Measurements from ENCODE around the gene PHTF2.

The PHTF2 gene

GRCh38 chr7:77888998-77889397, 90.4 kb downstream of the PHTF2 start:
- TF ChIP-seq POLR2AphosphoS5 (IDR thresholded peaks at IDR 0.05; ENCODE audit: low read depth) (no peak), GABPA (IDR thresholded peaks at IDR 0.05; ENCODE audit: low read depth) (no peak), SPI1 (IDR thresholded peaks at IDR 0.05; ENCODE audit: borderline replicate concordance, low read depth) (no peak)
- TF ChIP-seq, protein P1, sequence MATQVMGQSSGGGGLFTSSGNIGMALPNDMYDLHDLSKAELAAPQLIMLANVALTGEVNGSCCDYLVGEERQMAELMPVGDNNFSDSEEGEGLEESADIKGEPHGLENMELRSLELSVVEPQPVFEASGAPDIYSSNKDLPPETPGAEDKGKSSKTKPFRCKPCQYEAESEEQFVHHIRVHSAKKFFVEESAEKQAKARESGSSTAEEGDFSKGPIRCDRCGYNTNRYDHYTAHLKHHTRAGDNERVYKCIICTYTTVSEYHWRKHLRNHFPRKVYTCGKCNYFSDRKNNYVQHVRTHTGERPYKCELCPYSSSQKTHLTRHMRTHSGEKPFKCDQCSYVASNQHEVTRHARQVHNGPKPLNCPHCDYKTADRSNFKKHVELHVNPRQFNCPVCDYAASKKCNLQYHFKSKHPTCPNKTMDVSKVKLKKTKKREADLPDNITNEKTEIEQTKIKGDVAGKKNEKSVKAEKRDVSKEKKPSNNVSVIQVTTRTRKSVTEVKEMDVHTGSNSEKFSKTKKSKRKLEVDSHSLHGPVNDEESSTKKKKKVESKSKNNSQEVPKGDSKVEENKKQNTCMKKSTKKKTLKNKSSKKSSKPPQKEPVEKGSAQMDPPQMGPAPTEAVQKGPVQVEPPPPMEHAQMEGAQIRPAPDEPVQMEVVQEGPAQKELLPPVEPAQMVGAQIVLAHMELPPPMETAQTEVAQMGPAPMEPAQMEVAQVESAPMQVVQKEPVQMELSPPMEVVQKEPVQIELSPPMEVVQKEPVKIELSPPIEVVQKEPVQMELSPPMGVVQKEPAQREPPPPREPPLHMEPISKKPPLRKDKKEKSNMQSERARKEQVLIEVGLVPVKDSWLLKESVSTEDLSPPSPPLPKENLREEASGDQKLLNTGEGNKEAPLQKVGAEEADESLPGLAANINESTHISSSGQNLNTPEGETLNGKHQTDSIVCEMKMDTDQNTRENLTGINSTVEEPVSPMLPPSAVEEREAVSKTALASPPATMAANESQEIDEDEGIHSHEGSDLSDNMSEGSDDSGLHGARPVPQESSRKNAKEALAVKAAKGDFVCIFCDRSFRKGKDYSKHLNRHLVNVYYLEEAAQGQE (IDR thresholded peaks at IDR 0.05; ENCODE audit: insufficient replicate concordance, low read depth), result no peak
- TF ChIP-seq, protein P2, sequence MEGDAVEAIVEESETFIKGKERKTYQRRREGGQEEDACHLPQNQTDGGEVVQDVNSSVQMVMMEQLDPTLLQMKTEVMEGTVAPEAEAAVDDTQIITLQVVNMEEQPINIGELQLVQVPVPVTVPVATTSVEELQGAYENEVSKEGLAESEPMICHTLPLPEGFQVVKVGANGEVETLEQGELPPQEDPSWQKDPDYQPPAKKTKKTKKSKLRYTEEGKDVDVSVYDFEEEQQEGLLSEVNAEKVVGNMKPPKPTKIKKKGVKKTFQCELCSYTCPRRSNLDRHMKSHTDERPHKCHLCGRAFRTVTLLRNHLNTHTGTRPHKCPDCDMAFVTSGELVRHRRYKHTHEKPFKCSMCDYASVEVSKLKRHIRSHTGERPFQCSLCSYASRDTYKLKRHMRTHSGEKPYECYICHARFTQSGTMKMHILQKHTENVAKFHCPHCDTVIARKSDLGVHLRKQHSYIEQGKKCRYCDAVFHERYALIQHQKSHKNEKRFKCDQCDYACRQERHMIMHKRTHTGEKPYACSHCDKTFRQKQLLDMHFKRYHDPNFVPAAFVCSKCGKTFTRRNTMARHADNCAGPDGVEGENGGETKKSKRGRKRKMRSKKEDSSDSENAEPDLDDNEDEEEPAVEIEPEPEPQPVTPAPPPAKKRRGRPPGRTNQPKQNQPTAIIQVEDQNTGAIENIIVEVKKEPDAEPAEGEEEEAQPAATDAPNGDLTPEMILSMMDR (IDR thresholded peaks at IDR 0.05; ENCODE audit: insufficient read depth, low read length), result no peak
- Histone ChIP-seq H3K4me3 (replicated peaks; ENCODE audit: insufficient read depth, low read length) (no peak overlapping the region), H3K27me3 (ENCODE audit: insufficient read depth, poor library complexity, severe bottlenecking) (no peaks in the 10 kb centered on the region), H3K27ac (replicated peaks) (no peak overlapping the region)
- no peak for DNase-seq (ENCODE audit: low read depth in 1 of 2, low spot score in 1 of 2)

- Histone ChIP-seq H3K27ac (replicated peaks) (no peak overlapping the region), H3K27me3 (ENCODE audit: insufficient read depth, poor library complexity, severe bottlenecking) (no peaks in the 10 kb centered on the region), H3K4me3 (replicated peaks; ENCODE audit: insufficient read depth, low read length) (no peak overlapping the region)
- TF ChIP-seq, protein P1 (IDR thresholded peaks at IDR 0.05; ENCODE audit: insufficient replicate concordance, low read depth), result no peak
- no peak for TF ChIP-seq GABPA (IDR thresholded peaks at IDR 0.05; ENCODE audit: low read depth)
- TF ChIP-seq POLR2AphosphoS5 (IDR thresholded peaks at IDR 0.05; ENCODE audit: low read depth), result no peak
- no peak for TF ChIP-seq SPI1 (IDR thresholded peaks at IDR 0.05; ENCODE audit: borderline replicate concordance, low read depth)
- TF ChIP-seq, protein P2 (IDR thresholded peaks at IDR 0.05; ENCODE audit: insufficient read depth, low read length), result no peak
- DNase-seq (ENCODE audit: low read depth in 1 of 2, low spot score in 1 of 2), result no peak
Observed at GRCh38 chr7:77893813-77894212, 95.2 kb downstream of the PHTF2 start.

DNA sequence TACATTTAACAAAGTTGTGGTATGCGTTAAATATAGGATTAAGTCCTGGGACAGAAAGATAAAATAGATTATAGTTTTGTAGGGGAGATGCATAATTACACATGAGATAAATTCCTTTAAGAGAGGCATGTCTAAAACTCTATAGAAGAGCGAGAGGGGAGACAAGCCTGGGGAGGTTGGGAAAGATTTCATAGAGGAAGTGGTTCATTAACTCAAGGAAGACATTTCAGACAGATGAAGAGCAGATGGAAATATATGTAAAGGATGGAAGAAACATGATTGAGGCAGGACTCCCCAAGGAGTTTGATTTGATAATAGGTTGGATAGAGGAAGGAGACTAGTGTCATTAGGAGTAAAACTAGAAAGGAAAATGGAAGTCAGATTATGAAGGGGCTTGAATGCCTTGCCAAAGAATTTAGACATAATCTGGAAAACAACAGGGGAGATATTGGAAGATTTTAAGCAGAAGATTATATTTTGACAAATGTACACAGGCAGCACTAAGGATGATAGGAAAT, 96.1 kb downstream of the PHTF2 start:
- Histone ChIP-seq H3K27me3 (ENCODE audit: insufficient read depth, poor library complexity, severe bottlenecking) (no peaks in the 10 kb centered on the region), H3K27ac (replicated peaks) (no peak overlapping the region), H3K4me3 (replicated peaks; ENCODE audit: insufficient read depth, low read length) (no peak overlapping the region)
- no peak for DNase-seq (ENCODE audit: low read depth in 1 of 2, low spot score in 1 of 2)
- TF ChIP-seq SPI1 (IDR thresholded peaks at IDR 0.05; ENCODE audit: borderline replicate concordance, low read depth), result peak; percentile 46
- TF ChIP-seq, protein P1 (IDR thresholded peaks at IDR 0.05; ENCODE audit: insufficient replicate concordance, low read depth), result no peak
